ENCODE measurements around the gene PNPLA7. TPM values are rescaled to one million over a fixed set of nuclear protein-coding genes. Genes with fewer than 3 reads are reported as not detected.
A peak's percentile ranks its signal among the peaks of the same experiment; 100 is the strongest.

PNPLA7 gene
- total and polyA plus RNA-seq, 8 donors: 3.5 to 51.3 (median 16.6) TPM

- intact Hi-C loops (cut with DNase I; ENCODE audit: low total_unique reads): no loop called here
- Histone ChIP-seq H3K4me3 (no peak overlapping the region), H3K27me3 (peaks cover 0 to 3% (median 0%) of the 10 kb centered on the region in 3 donors), H3K27ac (no peak overlapping the region), H3K4me1 (peaks cover 9 to 50% (median 38%) of the 10 kb centered on the region in 4 donors), H3K36me3 (peaks cover 0 to 10% (median 5%) of the 10 kb centered on the region in 4 donors), H3K9me3 (no peaks in the 10 kb centered on the region)
- DNase-seq: no peak
- WGBS, 5 donors: 94 to 96% (median 95%) methylated on average over 21 to 23 of the region's 23 CpGs
- TF ChIP-seq POLR2A (IDR thresholded peaks at IDR 0.05) (no peak), POLR2AphosphoS5 (IDR thresholded peaks at IDR 0.05) (no peak), EP300 (IDR thresholded peaks at IDR 0.05) (no peak), CTCF (IDR thresholded peaks at IDR 0.05) (no peak)
Observed at GRCh38 chr9:137416006-137416562, 134.1 kb downstream of the PNPLA7 start.

- TF ChIP-seq POLR2A (IDR thresholded peaks at IDR 0.05): no peak
- no peak for TF ChIP-seq EP300 (IDR thresholded peaks at IDR 0.05)
- no peak for TF ChIP-seq POLR2AphosphoS5 (IDR thresholded peaks at IDR 0.05)
- no peak for TF ChIP-seq CTCF (IDR thresholded peaks at IDR 0.05)
- Histone ChIP-seq H3K9me3 (no peaks in the 10 kb centered on the region), H3K4me1 (peaks cover 12 to 52% (median 42%) of the 10 kb centered on the region in 4 donors), H3K36me3 (peaks cover 0 to 10% (median 5%) of the 10 kb centered on the region in 4 donors), H3K27ac (no peak overlapping the region), H3K27me3 (peaks cover 0 to 3% (median 0%) of the 10 kb centered on the region in 3 donors), H3K4me3 (no peak overlapping the region)
- intact Hi-C loops (cut with DNase I; ENCODE audit: low total_unique reads): no loop called here
- no peak for DNase-seq
- 71 to 97% (median 90%) methylated on average over 2 to 5 of the region's 5 CpGs for WGBS, 5 donors
Observed at GRCh38 chr9:137415451-137415850, 134.8 kb downstream of the PNPLA7 start.

- DNase-seq: no peak
- Histone ChIP-seq H3K9me3 (no peaks in the 10 kb centered on the region), H3K4me1 (peaks cover 16 to 50% (median 41%) of the 10 kb centered on the region in 4 donors), H3K36me3 (peaks cover 0 to 6% (median 2%) of the 10 kb centered on the region in 4 donors), H3K4me3 (no peak overlapping the region), H3K27ac (peak overlapping the region in 4 of 5 donors; percentile 76 to 88 (median 82)), H3K27me3 (peaks cover 0 to 8% (median 0%) of the 10 kb centered on the region in 3 donors)
- WGBS, 5 donors: 74 to 82% (median 79%) methylated on average over 9 to 10 of the region's 10 CpGs
- intact Hi-C loops (cut with DNase I; ENCODE audit: low total_unique reads): no loop called here
- TF ChIP-seq POLR2AphosphoS5 (IDR thresholded peaks at IDR 0.05) (no peak), CTCF (IDR thresholded peaks at IDR 0.05) (no peak), EP300 (IDR thresholded peaks at IDR 0.05) (no peak), POLR2A (IDR thresholded peaks at IDR 0.05) (no peak)
Observed at GRCh38 chr9:137412431-137412830, 137.8 kb downstream of the PNPLA7 start.

- peak; percentile 85 to 91 for DNase-seq
- TF ChIP-seq CTCF (IDR thresholded peaks at IDR 0.05) (no peak), EP300 (IDR thresholded peaks at IDR 0.05) (no peak), POLR2AphosphoS5 (IDR thresholded peaks at IDR 0.05) (peak in 2 of 3 donors; percentile 17 to 62)
- 11 to 27% (median 20%) methylated on average over 18 to 30 of the region's 30 CpGs for WGBS, 5 donors
- Histone ChIP-seq H3K27ac (peak overlapping the region; percentile 45 to 88 (median 78)), H3K27me3 (peaks cover 0 to 14% (median 5%) of the 10 kb centered on the region in 3 donors), H3K36me3 (peaks cover 0 to under 1% (median 0%) of the 10 kb centered on the region in 4 donors), H3K4me1 (peaks cover 22 to 50% (median 48%) of the 10 kb centered on the region in 4 donors), H3K9me3 (no peaks in the 10 kb centered on the region), H3K4me3 (peak overlapping the region in 2 of 4 donors; percentile 10 to 31)
- intact Hi-C loops (cut with DNase I; ENCODE audit: low total_unique reads): no loop called here
Observed at GRCh38 chr9:137411645-137412380, 138.4 kb downstream of the PNPLA7 start.

All from stomach (tissue), 9 donors.